HG02642 (cell line): ENCODE data around the gene BMPR1B.

Experiments
- ATAC-seq: cut with Tn5 transposase; IDR thresholded peaks from one replicate; pipeline ENCODE4 v1.9.1; 2021; ENCODE audit warnings: mild to moderate bottlenecking; ENCODE audit not compliant: unreplicated experiment, poor library complexity

The BMPR1B gene

DNA sequence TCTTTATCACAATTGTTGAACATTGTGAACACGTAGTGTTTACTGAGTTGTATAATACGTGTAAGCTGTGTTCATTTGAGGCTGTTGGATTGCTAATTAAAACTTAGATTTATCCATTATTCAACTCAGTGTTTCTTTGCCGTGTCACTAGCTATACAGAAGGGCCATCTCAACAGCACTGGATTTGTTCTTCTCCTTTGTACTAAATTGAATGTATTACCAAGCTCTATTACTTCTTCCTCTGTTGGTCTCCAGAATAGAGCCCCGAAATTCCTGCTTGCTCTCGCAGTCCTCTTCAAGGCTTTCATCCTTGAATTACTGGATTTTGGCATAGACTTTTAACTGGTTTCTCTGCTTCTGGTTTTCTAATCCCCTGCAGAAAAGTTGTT, 182.8 kb downstream of the BMPR1B start:
- no peak for ATAC-seq

DNA sequence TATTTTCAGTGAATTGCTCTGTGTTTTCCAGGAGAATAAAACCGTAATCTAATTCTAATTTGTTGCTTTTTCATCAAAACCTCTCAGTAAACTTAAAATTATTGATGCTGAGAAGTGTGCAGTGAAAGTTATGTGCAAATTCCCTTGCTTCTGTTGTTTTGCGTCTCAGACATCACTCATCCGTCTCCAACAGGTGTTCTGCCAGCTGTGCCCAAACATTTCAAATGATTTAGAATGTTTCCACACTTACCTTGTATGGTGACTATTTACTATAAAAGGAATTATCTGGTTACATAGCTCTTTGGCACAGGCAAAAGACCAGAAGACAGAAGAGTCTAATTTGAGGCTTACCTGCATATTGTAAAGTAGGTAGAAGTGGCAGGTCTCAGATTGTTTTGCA, 184.0 kb downstream of the BMPR1B start:
- ATAC-seq = no peak

DNA sequence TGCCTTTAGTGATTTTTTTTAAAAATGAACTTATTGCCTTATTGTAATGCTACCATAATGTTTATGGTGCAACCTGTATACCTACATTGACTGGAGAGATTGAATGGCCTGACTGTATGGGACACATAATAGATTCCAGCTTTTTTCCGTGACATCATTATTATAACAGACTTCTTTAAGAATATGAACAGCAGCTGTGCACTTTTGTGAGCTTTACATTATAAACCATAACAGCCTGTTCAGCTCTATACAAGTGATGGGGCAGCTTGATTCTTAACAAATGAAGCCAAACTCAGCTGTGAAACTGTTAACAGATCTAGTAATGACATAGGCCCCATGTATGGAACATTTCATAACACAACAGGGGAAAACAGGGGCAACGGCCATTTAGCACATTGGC, 187.0 kb downstream of the BMPR1B start:
- ATAC-seq = no peak

DNA sequence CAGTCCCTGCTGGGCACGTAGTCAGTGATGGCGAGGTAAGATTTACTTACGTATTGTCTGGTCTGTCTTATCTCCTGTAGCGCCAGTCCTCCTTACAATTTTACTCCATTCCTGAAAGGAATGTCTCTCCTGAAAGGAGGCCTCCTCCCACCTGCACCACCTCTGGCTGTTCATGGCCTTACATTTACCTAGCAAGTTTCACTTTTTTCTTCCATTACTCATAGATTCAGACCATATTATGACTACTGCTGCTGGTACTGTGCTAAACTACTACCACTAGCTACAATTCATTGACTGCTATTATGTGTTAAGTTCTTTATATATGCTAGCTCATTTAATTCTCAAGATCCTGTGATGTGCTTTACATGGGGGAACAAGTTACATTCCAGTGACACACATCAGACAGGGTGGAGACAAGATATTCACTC, 189.9 kb downstream of the BMPR1B start:
- no peak for ATAC-seq

DNA sequence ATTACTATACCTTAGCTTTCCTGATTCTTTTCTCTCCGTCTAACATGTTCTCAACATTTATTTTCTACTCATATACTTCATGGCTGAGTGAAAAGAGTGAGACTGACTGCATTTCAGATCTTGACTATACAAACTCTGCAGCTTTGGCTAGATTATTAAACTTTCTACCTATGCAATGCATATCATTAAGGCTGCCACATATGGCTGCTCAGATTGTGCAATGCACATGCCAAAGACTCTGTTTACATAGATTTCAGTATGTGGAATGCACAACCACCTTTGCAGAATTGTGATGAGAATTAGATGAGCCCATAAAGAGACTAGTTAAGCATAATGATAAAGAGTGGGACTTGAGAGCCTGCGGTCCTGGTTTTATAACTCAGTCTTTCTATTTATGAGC, 196.5 kb downstream of the BMPR1B start:
- ATAC-seq = no peak

DNA sequence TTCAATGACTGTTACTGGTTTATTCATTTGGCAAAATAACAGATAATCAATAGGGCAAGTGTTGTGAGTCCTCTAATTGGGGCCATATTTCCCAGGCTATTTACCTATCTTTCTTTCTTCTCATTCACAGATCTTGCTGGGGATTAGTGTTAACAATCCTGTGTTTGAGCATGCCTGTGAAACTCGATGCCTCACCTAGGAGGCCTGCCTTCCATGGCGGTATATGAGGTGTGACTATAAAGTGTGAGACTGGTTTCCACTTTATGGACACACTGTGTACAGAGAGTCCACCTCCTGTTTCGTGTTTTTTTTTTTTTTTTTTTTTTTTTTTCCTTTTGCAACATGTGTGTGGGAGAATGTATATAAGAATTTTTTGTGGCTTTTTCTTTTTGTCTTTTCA, 199.3 kb downstream of the BMPR1B start:
- ATAC-seq = no peak

DNA sequence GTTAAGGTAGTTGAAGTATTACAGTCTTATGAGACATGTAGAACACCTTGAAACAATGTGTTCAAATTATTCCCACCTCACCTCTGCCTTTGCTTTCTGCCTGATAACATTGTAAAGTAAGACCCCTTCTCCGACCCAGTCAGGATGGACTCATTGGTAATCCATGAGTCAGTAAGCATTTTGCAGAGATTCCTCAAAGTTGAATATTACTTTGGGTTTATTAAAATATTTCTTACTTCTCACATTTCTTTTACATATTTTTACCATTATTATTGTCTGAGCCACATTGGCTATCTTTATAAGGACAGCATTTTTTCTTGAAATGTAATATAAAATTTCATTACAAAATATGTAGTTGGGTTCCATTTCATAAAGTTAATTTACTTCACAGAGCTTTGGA, 201.6 kb downstream of the BMPR1B start:
- ATAC-seq = no peak

DNA sequence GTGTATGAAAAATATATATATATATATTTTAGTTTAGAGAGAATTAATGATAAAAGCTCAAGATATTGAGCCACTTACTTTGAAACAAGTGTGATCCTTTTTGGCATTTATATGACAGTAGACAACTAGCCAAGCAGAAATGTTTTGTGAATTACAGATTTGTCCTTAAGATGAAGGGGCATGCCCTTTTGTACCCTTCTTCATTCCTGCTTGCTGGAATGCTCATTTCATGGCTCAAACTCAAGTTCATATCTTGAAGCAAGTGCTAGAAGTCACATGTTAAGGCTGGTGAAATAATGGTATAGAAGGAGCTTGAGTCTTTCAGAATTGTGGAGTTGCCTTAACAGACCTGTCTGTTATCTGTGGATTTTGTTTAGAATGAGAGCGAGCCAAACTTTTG, 203.0 kb downstream of the BMPR1B start:
- ATAC-seq = no peak

DNA sequence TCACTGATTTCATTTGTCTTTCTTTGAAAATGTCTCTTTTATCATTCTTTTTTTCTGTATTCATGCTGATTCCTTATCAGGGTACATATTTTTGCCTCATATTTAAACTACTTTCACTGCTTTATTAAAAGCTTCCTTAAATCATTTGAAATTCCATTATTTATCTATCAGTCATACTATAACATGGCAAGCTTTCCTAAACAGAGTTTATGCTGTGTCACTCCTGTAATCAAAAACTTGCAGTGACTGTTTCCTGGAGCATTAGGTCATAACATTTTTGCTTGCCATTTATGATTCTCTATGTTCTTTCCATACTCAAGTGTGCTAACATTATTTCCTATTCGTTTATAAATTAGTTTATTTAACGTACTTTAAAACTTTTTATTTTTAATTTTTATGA, 203.7 kb downstream of the BMPR1B start:
- ATAC-seq = no peak

DNA sequence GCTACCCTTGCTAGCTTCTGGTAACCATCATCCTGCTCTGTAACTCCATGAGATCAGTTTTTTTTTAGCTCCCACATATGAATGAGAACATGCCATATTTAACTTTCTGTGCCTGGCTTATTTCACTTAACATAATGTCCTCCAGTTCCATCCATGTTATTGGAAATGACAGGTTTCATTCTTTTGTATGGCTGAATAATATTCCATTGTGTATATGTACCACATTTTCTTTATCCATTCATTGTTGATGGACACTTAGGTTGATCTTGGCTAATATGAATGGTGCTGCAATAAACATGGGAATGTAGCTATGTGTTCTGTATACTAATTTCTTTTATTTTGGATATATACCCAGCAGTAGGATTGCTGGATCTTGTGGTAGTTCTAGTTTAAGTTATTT, 204.7 kb downstream of the BMPR1B start:
- no peak for ATAC-seq

DNA sequence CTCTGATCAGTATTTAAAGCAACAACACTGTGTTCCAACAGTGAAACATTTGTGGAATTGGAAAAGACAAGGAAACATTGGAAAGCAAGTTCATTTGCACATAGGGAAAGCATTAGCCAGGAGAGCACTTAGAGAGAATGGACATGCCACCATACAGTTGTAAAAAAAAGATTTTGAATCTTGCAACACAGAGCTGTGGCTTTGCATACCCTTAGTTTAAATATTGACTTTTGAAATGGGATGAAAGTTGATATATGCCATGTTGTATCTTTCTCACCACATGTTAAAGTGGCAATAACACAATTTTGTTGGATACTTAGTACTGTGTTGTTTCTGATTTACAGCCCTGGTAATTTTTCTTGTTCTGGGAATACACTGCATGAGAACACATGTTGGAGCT, 208.1 kb downstream of the BMPR1B start:
- ATAC-seq = no peak

DNA sequence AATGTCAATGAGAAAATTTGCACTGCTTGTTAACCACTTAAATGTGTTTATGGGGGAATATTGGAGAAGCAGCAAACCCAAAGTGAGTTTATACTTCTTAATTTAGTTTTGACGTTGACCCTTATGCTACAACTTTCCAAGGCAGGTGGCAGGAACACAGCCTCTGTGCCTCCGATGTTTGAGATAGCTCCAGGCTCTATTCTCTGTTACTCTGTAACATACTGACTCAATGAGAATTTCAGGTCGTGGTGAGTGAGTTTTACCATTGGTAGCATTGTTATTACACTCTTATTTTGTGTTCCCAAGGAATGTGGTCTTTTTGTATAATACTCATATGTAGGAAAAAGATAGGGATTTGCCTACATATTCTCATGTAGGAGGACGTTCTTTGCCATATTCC, 210.7 kb downstream of the BMPR1B start:
- ATAC-seq = no peak

DNA sequence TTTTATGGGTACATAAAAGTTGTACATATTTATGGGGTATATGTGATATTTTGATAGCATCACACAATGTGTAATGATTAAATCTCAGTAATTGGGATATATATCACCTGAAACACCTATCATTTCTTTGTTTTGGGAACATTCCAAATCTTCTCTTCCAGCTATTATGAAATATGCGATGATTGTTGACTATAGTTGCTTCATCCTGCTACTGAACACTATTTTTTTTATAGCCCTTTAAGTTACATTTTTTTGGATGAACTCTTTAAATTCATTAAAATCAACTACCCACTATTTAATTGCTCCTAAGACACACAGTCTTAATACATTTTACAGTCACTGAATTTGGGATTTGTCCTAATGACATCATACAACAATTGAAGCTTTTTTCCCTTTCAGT, 212.9 kb downstream of the BMPR1B start:
- no peak for ATAC-seq

DNA sequence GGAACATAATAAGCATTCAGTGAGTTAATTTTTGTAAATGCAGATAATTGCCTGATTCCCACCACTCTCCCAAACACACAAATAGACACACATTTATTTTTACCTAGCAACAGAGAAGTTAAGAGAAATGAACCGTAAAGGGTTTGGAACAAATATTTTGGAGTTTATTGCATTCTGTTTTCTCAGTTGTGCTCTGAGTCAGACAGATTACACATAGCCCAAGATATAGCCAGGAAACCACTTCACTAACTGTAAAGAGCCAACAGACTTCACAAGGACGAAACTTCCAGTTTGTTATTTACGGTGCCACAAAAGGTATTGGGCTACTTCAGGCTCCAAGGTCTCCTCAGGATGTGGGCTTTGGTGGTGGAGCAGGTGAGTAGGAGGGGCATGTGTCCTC, 217.0 kb downstream of the BMPR1B start:
- ATAC-seq = no peak

DNA sequence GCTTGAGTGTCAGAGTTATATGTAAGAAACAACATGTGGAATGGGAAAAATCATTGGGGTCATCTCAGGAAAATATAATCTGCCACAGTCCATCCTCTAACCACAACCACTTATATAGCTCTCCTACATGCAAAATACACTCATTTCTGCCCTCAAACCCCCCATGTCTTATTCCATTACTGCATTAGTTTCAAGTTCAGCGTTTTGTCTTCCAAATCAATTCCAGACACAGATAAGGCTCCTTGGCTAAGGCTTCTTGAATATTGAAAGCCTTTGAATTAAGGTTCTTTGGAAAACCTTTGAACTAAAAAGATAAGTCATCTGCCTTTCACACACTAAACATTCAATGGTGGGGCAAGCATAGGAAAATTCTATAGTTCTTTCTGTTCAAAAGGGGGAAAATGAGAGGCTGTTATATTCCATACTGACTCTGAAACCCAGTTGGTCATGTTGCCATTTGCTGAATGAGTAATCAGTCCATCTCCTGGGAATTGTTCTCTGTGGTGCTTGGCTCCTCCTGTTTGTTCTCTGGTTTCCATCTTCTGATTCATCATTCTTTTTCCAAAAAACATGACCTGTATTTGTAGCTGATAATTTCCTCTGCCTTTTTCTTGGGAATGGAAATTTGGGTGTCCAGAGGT, 218.7 kb downstream of the BMPR1B start:
- no peak for ATAC-seq

DNA sequence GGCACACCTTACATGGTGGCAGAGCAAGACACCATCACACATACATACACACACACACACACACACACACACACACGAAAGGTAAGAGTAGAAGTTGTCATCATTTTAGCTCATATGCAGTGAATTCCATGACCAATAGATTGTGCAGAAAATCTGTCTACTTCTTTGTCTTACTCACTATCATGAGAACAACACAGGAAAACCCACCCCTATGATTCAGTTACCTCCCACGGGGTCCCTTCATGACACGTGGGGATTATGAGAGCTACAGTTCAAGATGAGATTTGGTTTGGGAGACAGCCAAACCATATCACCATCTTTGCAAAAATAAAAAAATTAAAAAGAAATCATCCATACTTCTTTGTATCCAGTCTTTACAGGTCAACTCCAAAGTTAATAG, 221.1 kb downstream of the BMPR1B start:
- no peak for ATAC-seq

DNA sequence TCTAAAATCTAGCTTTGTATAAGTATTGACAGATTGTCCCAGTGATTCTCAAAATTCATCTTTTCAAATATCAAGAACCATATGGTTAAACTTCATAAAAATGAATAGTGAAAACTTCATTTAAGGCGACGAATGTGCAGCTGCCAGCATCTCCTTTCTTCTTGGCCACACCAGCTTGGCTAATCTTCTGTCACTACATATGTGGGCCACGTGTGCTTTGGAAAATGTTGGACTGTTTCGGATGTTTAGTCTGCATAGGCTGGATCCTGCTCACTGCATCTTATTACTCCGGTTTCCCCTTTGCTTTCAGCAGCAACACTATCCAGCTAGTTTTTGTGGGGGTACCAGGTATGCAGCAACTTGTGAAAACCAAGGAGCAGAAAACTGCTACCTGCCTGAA, 221.9 kb downstream of the BMPR1B start:
- no peak for ATAC-seq

DNA sequence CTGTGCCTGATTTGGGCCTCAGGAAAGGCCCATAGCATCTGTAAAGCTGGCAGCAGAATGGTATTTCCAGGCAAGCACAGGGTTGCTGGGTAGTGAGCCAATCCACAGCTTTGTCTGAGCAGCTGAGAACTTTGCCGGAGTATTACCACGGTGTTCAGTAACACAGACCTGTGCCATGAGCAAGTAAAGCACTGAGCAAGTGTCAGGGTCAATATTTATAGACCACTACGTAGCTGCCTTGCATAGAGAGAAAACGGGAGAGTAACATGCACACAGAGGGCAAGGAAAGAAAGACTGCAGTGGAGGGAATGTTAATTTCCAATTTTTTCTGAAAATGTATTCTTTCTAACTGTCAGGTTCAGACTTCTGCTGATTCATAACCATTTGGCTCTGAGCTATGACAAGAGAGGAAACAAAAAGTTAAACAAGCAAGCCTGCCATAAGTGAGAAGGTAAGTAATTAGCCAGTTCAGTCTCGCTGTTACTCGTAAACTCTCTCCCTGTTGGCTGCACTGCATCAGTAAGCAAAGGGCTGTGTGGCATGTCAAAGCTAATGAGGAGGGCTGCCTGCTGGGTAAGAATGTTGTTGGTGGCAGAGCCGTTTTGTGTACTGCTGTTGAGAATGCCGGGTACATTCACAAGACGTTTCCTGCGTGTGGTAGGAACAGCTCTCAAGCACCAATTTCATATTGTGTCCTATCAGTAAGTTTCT, 238.1 kb downstream of the BMPR1B start:
- ATAC-seq = no peak

DNA sequence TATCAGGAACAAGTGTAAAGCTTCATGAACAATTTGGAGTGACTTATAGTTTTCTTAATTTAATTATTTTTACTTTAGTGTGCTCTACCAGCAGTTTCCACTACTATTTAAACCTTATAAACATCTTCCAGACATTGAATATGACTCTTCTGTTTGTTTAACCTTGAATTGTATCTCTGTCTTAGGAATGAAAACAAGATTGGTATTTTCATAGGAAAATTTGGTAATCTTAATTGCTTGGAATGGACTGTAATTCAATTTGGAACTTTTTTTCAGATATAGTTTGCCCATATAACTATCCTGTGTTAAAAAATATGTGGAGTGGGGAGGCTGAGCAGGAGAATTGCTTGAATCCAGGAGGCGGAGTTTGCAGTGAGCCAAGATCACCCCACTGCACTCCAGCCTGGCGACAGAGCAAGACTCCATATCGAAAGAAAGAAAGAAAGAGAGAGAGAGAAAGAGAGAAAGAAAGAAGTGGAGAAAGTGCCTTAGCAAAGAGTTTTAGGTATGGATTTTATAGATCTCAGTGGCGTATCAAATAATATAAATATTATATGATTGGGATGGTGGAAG, 242.4 kb downstream of the BMPR1B start:
- no peak for ATAC-seq

DNA sequence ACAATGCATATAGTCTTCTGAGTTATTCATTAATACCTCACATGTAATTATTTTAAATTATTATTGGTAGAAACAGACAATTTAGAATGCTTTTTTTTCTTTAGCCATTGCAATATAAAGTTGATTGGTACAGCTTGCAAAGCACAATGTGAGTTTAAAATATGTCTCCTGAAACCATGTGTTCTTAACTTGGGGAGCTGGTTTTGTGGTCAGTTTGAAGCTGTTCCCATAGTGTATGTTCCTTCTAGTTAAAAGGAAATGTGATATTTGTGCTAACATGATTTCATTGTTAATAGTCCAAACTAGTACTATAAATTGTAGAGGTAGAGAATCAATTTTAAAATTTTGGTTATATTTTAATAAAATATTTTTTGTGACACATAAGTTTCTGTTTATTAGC, 247.2 kb downstream of the BMPR1B start:
- no peak for ATAC-seq

DNA sequence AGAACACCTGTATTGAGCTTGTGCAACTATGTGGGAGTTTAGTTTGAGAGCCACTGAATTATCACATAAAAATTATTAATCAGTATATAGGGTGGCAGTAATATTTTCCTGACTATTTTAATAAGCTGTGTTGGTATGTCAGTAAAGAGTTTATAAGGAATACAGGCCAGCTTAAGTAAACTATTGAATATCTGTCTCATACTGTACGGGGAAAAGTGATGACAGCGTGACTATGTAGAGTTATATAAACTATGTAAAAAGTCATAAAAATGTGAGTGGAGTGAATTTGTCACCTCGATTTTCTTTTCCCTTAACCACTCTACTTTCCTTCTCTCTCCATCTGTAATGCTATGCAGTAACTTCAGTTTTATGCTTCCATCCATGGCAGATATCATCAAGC, 250.2 kb downstream of the BMPR1B start:
- no peak for ATAC-seq

DNA sequence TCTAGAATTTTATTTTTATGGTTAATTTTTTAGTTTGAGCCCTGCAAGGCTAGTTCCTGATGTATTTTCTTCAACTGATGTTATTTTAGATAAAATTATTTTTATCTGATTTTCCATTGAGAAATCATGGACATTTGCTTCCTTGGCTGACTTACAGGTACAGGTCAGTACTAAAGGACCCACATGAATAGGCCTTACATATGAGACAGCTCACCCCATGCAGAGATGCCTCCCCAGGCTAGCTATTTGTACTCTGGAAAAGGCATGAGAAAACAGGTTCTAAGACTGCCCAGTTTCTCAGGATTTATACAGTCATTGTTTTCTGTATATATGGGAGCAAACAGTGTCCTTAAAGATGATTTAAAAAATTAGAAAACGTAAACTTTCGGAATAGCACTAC, 255.5 kb downstream of the BMPR1B start:
- no peak for ATAC-seq
